ENCODE results near the gene PRDM16.

The PRDM16 gene

DNA sequence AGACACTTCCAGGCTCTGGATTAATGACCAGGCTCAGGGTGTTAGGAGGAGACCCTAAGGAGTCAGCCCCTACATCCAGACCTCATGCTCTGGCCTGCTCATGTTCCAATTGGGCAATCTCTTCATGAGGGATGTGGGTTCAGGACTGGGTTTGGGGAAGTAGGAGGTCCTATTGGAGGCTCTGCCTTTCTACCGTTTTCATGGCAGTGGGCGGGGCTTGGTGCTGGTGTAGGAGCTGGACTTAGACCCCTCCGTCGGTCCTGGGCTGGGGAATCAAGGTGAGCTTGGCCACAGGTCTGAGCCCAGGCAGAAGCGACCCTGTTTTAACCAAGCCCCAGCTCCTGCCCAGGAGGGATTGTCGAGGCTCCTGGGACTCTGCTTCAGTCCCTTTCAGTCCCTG is 123.4 kb downstream of the PRDM16 start:
- Histone ChIP-seq H3K14ac (ENCODE audit: low read length) (no peak overlapping the region), H3K9ac (ENCODE audit: low read depth, low read length, poor library complexity) (no peak overlapping the region), H3K4me1 (ENCODE audit: control insufficient read depth in 2 of 2, insufficient read depth in 1 of 2, low read depth in 1 of 2, low read length in 2 of 2) (peaks cover 0 to 5% of the 10 kb centered on the region in 2 donors), H3K18ac (ENCODE audit: low read length) (no peak overlapping the region), H2AFZ (ENCODE audit: low read length) (no peak overlapping the region), H2BK5ac (ENCODE audit: low read length) (peak overlapping the region; percentile 45), H3K9me3 (replicated peaks in 1 of 2; ENCODE audit: control insufficient read depth in 2 of 2, insufficient read depth in 1 of 2, low read depth in 1 of 2, low read length in 2 of 2) (peaks cover 0 to 17% of the 10 kb centered on the region in 2 donors), H3K79me1 (ENCODE audit: low read depth, low read length) (peaks cover 2% of the 10 kb centered on the region), H3K4me2 (ENCODE audit: insufficient read depth, low read length, poor library complexity, severe bottlenecking) (no peak overlapping the region), H3K36me3 (replicated peaks in 1 of 2; ENCODE audit: control insufficient read depth in 2 of 2, insufficient read depth in 2 of 2, low read length in 2 of 2) (no peaks in the 10 kb centered on the region), H2BK15ac (ENCODE audit: low read length) (no peak overlapping the region), H2BK120ac (ENCODE audit: low read depth, low read length) (no peak overlapping the region), H3K27ac (replicated peaks; ENCODE audit: low read length) (no peak overlapping the region), H3K27me3 (ENCODE audit: control insufficient read depth in 3 of 3, insufficient read depth in 3 of 3, low read depth in 1 of 3, low read length in 3 of 3) (peaks cover 0 to 35% (median 0%) of the 10 kb centered on the region in 3 experiments), H3K4me3 (ENCODE audit: low read length in 2 of 2) (no peak overlapping the region), H3K4ac (ENCODE audit: low read length) (no peak overlapping the region), H3K23ac (ENCODE audit: low read depth, low read length, poor library complexity) (no peak overlapping the region), H2BK12ac (ENCODE audit: low read length) (no peak overlapping the region), H2AK5ac (ENCODE audit: low read depth, low read length) (peak overlapping the region; percentile 79), H4K91ac (ENCODE audit: low read depth, low read length, poor library complexity) (no peak overlapping the region), H4K8ac (ENCODE audit: low read depth, low read length) (no peak overlapping the region)
- no peak for DNase-seq (ENCODE audit: low spot score)
- WGBS, 2 donors (ENCODE audit: extremely low coverage in 2 of 2, insufficient read length in 2 of 2, insufficient replicate concordance in 1 of 2), result no CpG with 5 or more reads among the region's 6 CpGs

GRCh38 chr1:3192825-3193224 is 123.8 kb downstream of the PRDM16 start:
- H3K14ac ChIP-seq (ENCODE audit: low read length), result peak overlapping the region; percentile 50
- no peak overlapping the region for H3K4ac ChIP-seq (ENCODE audit: low read length)
- peak overlapping the region; percentile 17 for H2BK120ac ChIP-seq (ENCODE audit: low read depth, low read length)
- no peak overlapping the region for H4K8ac ChIP-seq (ENCODE audit: low read depth, low read length)
- peak overlapping the region; percentile 45 for H2BK5ac ChIP-seq (ENCODE audit: low read length)
- H3K23ac ChIP-seq (ENCODE audit: low read depth, low read length, poor library complexity), result peak overlapping the region; percentile 52
- no peak overlapping the region for H3K4me2 ChIP-seq (ENCODE audit: insufficient read depth, low read length, poor library complexity, severe bottlenecking)
- H3K27me3 ChIP-seq (ENCODE audit: control insufficient read depth in 3 of 3, insufficient read depth in 3 of 3, low read depth in 1 of 3, low read length in 3 of 3), result peaks cover 0 to 35% (median 0%) of the 10 kb centered on the region in 3 experiments
- no peak overlapping the region for H4K91ac ChIP-seq (ENCODE audit: low read depth, low read length, poor library complexity)
- H3K9me3 ChIP-seq (replicated peaks in 1 of 2; ENCODE audit: control insufficient read depth in 2 of 2, insufficient read depth in 1 of 2, low read depth in 1 of 2, low read length in 2 of 2), result peaks cover 0 to 17% of the 10 kb centered on the region in 2 donors
- no peak overlapping the region for H3K4me3 ChIP-seq (ENCODE audit: low read length in 2 of 2)
- peaks cover 2% of the 10 kb centered on the region for H3K79me1 ChIP-seq (ENCODE audit: low read depth, low read length)
- DNase-seq (ENCODE audit: low spot score), result no peak
- no CpG with 5 or more reads among the region's 18 CpGs for WGBS, 2 donors (ENCODE audit: extremely low coverage in 2 of 2, insufficient read length in 2 of 2, insufficient replicate concordance in 1 of 2)
- H2BK15ac ChIP-seq (ENCODE audit: low read length), result peak overlapping the region; percentile 26
- peak overlapping the region; percentile 38 for H3K18ac ChIP-seq (ENCODE audit: low read length)
- H2AK5ac ChIP-seq (ENCODE audit: low read depth, low read length), result peak overlapping the region; percentile 79
- no peaks in the 10 kb centered on the region for H3K36me3 ChIP-seq (replicated peaks in 1 of 2; ENCODE audit: control insufficient read depth in 2 of 2, insufficient read depth in 2 of 2, low read length in 2 of 2)
- peak overlapping the region; percentile 4 for H3K9ac ChIP-seq (ENCODE audit: low read depth, low read length, poor library complexity)
- H2BK12ac ChIP-seq (ENCODE audit: low read length), result no peak overlapping the region
- H2AFZ ChIP-seq (ENCODE audit: low read length), result no peak overlapping the region
- no peak overlapping the region for H3K27ac ChIP-seq (replicated peaks; ENCODE audit: low read length)
- H3K4me1 ChIP-seq (ENCODE audit: control insufficient read depth in 2 of 2, insufficient read depth in 1 of 2, low read depth in 1 of 2, low read length in 2 of 2), result peaks cover 0 to 9% of the 10 kb centered on the region in 2 donors

DNA sequence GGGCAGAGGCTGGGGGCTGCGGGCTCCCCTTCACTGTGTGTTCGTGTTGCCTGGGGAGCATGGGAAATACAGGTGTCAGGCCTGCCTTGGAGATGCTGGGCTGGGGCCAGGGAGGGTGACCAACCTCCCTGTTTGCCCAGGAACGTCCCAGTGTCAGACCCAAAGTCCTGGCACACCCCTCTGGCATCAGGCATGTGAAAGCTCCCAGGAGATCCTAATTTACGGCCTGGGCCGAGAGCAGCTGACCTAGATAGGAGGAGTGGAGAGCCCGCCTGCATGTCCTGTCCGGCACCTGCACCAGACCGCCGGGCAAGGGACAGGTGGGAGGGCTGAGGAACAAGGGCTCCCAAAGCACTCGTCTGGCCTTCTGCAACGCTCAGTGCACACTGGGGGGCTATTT is 124.8 kb downstream of the PRDM16 start:
- Histone ChIP-seq H4K91ac (ENCODE audit: low read depth, low read length, poor library complexity) (no peak overlapping the region), H3K27me3 (ENCODE audit: control insufficient read depth in 3 of 3, insufficient read depth in 3 of 3, low read depth in 1 of 3, low read length in 3 of 3) (peaks cover 0 to 38% (median 0%) of the 10 kb centered on the region in 3 experiments), H3K27ac (replicated peaks; ENCODE audit: low read length) (no peak overlapping the region), H3K14ac (ENCODE audit: low read length) (no peak overlapping the region), H4K8ac (ENCODE audit: low read depth, low read length) (no peak overlapping the region), H3K36me3 (replicated peaks in 1 of 2; ENCODE audit: control insufficient read depth in 2 of 2, insufficient read depth in 2 of 2, low read length in 2 of 2) (no peaks in the 10 kb centered on the region), H2BK120ac (ENCODE audit: low read depth, low read length) (no peak overlapping the region), H3K18ac (ENCODE audit: low read length) (peak overlapping the region; percentile 78), H3K23ac (ENCODE audit: low read depth, low read length, poor library complexity) (peak overlapping the region; percentile 77), H3K4ac (ENCODE audit: low read length) (no peak overlapping the region), H2AFZ (ENCODE audit: low read length) (no peak overlapping the region), H3K9ac (ENCODE audit: low read depth, low read length, poor library complexity) (no peak overlapping the region), H3K79me1 (ENCODE audit: low read depth, low read length) (peaks cover 4% of the 10 kb centered on the region), H2BK12ac (ENCODE audit: low read length) (peak overlapping the region; percentile 30), H2AK5ac (ENCODE audit: low read depth, low read length) (peak overlapping the region; percentile 79), H3K4me1 (ENCODE audit: control insufficient read depth in 2 of 2, insufficient read depth in 1 of 2, low read depth in 1 of 2, low read length in 2 of 2) (peaks cover 0 to 17% of the 10 kb centered on the region in 2 donors), H2BK5ac (ENCODE audit: low read length) (peak overlapping the region; percentile 45), H2BK15ac (ENCODE audit: low read length) (peak overlapping the region; percentile 76), H3K4me2 (ENCODE audit: insufficient read depth, low read length, poor library complexity, severe bottlenecking) (no peak overlapping the region), H3K9me3 (replicated peaks in 1 of 2; ENCODE audit: control insufficient read depth in 2 of 2, insufficient read depth in 1 of 2, low read depth in 1 of 2, low read length in 2 of 2) (peaks cover 0 to 17% of the 10 kb centered on the region in 2 donors), H3K4me3 (ENCODE audit: low read length in 2 of 2) (no peak overlapping the region)
- WGBS, 2 donors (ENCODE audit: extremely low coverage in 2 of 2, insufficient read length in 2 of 2, insufficient replicate concordance in 1 of 2), result no CpG with 5 or more reads among the region's 11 CpGs
- DNase-seq (ENCODE audit: low spot score), result no peak

DNA sequence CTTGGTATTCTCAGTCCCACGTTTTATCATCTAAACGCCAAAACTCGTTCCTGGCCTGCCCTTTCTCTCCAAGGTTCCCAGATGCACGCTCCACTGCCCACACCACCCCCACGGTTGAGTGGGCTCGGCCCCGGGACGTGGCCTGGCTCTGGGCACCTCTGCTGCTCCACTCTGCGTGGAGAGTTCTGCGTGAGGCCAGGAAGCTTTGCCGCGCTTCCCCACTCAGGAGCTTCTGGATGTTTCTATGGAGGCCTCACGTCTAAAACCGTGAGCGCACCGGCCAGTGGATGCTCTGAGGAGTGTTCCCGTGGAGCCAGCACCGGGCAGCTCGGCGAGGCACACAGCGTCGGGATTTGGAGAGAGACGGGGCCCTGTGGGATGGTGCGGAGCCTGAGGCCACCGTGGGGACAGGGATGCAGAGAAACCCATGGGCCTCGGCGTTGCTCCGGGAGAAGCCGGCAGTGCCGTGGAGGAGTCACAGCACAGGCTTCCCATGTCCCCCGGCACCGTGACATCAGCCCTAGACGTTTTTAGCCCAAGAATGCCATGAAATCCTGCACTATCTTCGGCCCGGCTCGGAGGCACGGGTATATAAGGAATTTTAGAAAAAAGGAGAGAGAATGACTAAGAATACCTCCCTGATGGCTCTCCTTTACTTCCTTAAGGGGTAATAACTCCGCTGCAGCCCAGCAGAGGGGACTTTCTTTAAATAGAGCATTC is 125.9 kb downstream of the PRDM16 start:
- no peak overlapping the region for H3K27ac ChIP-seq (replicated peaks; ENCODE audit: low read length)
- no peak overlapping the region for H3K4me2 ChIP-seq (ENCODE audit: insufficient read depth, low read length, poor library complexity, severe bottlenecking)
- no peak overlapping the region for H3K23ac ChIP-seq (ENCODE audit: low read depth, low read length, poor library complexity)
- no peak overlapping the region for H3K4me3 ChIP-seq (ENCODE audit: low read length in 2 of 2)
- no peak overlapping the region for H2AFZ ChIP-seq (ENCODE audit: low read length)
- no peak overlapping the region for H3K14ac ChIP-seq (ENCODE audit: low read length)
- no peaks in the 10 kb centered on the region for H3K36me3 ChIP-seq (replicated peaks in 1 of 2; ENCODE audit: control insufficient read depth in 2 of 2, insufficient read depth in 2 of 2, low read length in 2 of 2)
- no peak overlapping the region for H3K9ac ChIP-seq (ENCODE audit: low read depth, low read length, poor library complexity)
- H4K91ac ChIP-seq (ENCODE audit: low read depth, low read length, poor library complexity), result peak overlapping the region; percentile 43
- H2BK15ac ChIP-seq (ENCODE audit: low read length), result peak overlapping the region; percentile 76
- H4K8ac ChIP-seq (ENCODE audit: low read depth, low read length), result no peak overlapping the region
- no peak for DNase-seq (ENCODE audit: low spot score)
- H2AK5ac ChIP-seq (ENCODE audit: low read depth, low read length), result peak overlapping the region; percentile 92
- H2BK12ac ChIP-seq (ENCODE audit: low read length), result no peak overlapping the region
- H3K4me1 ChIP-seq (ENCODE audit: control insufficient read depth in 2 of 2, insufficient read depth in 1 of 2, low read depth in 1 of 2, low read length in 2 of 2), result peaks cover 0 to 27% of the 10 kb centered on the region in 2 donors
- H3K18ac ChIP-seq (ENCODE audit: low read length), result peak overlapping the region; percentile 91
- H3K79me1 ChIP-seq (ENCODE audit: low read depth, low read length), result peaks cover 4% of the 10 kb centered on the region
- H3K9me3 ChIP-seq (replicated peaks in 1 of 2; ENCODE audit: control insufficient read depth in 2 of 2, insufficient read depth in 1 of 2, low read depth in 1 of 2, low read length in 2 of 2), result peaks cover 0 to 17% of the 10 kb centered on the region in 2 donors
- no peak overlapping the region for H3K4ac ChIP-seq (ENCODE audit: low read length)
- H2BK120ac ChIP-seq (ENCODE audit: low read depth, low read length), result no peak overlapping the region
- H2BK5ac ChIP-seq (ENCODE audit: low read length), result no peak overlapping the region
- peaks cover 0 to 29% (median 0%) of the 10 kb centered on the region in 3 experiments for H3K27me3 ChIP-seq (ENCODE audit: control insufficient read depth in 3 of 3, insufficient read depth in 3 of 3, low read depth in 1 of 3, low read length in 3 of 3)
- no CpG with 5 or more reads among the region's 38 CpGs for WGBS, 2 donors (ENCODE audit: extremely low coverage in 2 of 2, insufficient read length in 2 of 2, insufficient replicate concordance in 1 of 2)

All from neuronal stem cell (in vitro differentiated cells).